Measurements from ENCODE around the gene TCP10L. TPM values are rescaled to one million over a fixed set of nuclear protein-coding genes. Genes with fewer than 3 reads are reported as not detected.
"Not testable (repeated sequence)": the region's sequence is repeated elsewhere in the genome, so short reads cannot be mapped to it uniquely, and the experiment has no call there.

TCP10L gene
- total and polyA plus RNA-seq, 7 donors: 0.27 to 1.9 (median 0.50) TPM; not detected in 1

- Histone ChIP-seq H3K4me3 (peak within 1 kb of the TSS; percentile 79), H3K4me1 (peaks cover 4% of the 10 kb centered on the region), H3K27me3 (ENCODE audit: insufficient read depth in 3 of 3, low read length in 2 of 3) (no peaks in the 10 kb centered on the region), H3K36me3 (ENCODE audit: insufficient read depth in 1 of 2, low read depth in 1 of 2) (peaks cover 0 to 28% of the 10 kb centered on the region in 2 donors), H3K9me3 (no peaks in the 10 kb centered on the region), H3K27ac (peak within 1 kb of the TSS; percentile 73)
- peak; percentile 92 to 97 (median 94) for ATAC-seq
- peak; percentile 87 to 94 for DNase-seq
- TF ChIP-seq, protein P1, sequence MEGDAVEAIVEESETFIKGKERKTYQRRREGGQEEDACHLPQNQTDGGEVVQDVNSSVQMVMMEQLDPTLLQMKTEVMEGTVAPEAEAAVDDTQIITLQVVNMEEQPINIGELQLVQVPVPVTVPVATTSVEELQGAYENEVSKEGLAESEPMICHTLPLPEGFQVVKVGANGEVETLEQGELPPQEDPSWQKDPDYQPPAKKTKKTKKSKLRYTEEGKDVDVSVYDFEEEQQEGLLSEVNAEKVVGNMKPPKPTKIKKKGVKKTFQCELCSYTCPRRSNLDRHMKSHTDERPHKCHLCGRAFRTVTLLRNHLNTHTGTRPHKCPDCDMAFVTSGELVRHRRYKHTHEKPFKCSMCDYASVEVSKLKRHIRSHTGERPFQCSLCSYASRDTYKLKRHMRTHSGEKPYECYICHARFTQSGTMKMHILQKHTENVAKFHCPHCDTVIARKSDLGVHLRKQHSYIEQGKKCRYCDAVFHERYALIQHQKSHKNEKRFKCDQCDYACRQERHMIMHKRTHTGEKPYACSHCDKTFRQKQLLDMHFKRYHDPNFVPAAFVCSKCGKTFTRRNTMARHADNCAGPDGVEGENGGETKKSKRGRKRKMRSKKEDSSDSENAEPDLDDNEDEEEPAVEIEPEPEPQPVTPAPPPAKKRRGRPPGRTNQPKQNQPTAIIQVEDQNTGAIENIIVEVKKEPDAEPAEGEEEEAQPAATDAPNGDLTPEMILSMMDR (IDR thresholded peaks at IDR 0.05): no peak
- 0 to 1% (median 0%) methylated on average over 79 to 81 of the region's 81 CpGs for WGBS, 3 donors
- intact Hi-C loops (cut with DNase I): loop anchor here in 1 of 2 donors (5.0 kb wide), 1 partner anchor 880 kb away; the partner anchor contains the start of gene SCAF4
Measured at GRCh38 chr21:32612075-32612998, 27.0 kb upstream of the TCP10L start, which contains the start of gene CFAP298. TSS of gene CFAP298 (minus strand) at chr21:32612377. CDS start at chr21:32612243, 134 bp downstream.

GRCh38 chr21:32611471-32611997, 26.2 kb upstream of the TCP10L start:
- TF ChIP-seq, protein P1 (IDR thresholded peaks at IDR 0.05): no peak
- Histone ChIP-seq H3K9me3 (no peaks in the 10 kb centered on the region), H3K4me3 (peak overlapping the region; percentile 79), H3K27me3 (ENCODE audit: insufficient read depth in 3 of 3, low read length in 2 of 3) (no peaks in the 10 kb centered on the region), H3K36me3 (ENCODE audit: insufficient read depth in 1 of 2, low read depth in 1 of 2) (peaks cover under 1 to 36% of the 10 kb centered on the region in 2 donors), H3K27ac (peak overlapping the region; percentile 73), H3K4me1 (peaks cover 4% of the 10 kb centered on the region)
- ATAC-seq: peak in 1 of 4 donors; percentile 25
- 0 to 1% (median 0%) methylated on average over 27 to 28 of the region's 28 CpGs for WGBS, 3 donors
- intact Hi-C loops (cut with DNase I): loop anchor here in 1 of 2 donors (5.0 kb wide), 1 partner anchor 879 kb away; the partner anchor contains the start of gene SCAF4
- no peak for DNase-seq

DNA sequence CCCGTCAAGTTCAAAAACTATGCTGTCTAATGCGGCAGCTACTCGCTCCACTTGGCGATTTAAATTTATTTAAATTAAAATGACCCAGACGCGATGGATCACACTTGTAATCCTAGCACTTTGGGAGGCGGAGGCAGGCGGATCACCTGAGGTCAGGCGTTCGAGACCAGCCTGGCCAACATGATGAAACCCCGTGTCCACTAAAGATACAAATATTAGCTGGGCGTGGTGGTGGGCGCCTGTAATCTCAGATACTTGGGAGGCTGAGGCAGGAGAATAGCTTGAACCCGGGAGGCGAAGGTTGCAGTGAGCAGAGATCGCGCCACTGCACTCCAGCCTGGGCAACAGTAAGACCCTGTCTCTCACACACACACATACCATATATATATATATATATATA, 25.6 kb upstream of the TCP10L start:
- Histone ChIP-seq H3K36me3 (ENCODE audit: insufficient read depth in 1 of 2, low read depth in 1 of 2) (peaks cover 6 to 42% of the 10 kb centered on the region in 2 donors), H3K4me3 (peak overlapping the region; percentile 79)
- H3K27me3 ChIP-seq (ENCODE audit: insufficient read depth in 3 of 3, low read length in 2 of 3); H3K27ac ChIP-seq; H3K4me1 ChIP-seq; DNase-seq; H3K9me3 ChIP-seq; ATAC-seq: not testable (repeated sequence)
- intact Hi-C loops (cut with DNase I): loop anchor here in 1 of 2 donors (5.0 kb wide), 1 partner anchor 879 kb away; the partner anchor contains the start of gene SCAF4
- WGBS, 3 donors: 76 to 81% (median 79%) methylated on average over 17 of the region's 17 CpGs

DNA sequence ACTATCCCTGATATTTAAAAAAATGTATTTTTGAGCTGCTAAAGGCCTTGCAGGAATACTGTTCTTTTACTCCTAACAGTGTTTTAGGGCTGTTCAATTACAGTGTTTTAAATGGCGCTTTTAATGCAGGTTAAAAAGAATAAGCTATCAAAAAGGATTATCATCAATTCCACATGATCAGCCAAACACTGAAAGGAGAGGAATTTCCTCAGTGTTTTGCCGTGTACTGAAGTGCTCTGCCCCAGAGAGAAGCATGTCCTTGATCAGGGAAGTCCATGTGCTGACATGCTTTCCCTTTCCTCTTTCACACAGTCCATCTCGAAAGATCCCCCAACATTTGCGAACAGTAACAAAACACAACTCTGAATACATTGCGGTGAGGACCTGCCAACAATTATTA, 23.5 kb upstream of the TCP10L start:
- H3K36me3 ChIP-seq (ENCODE audit: insufficient read depth in 1 of 2, low read depth in 1 of 2): peaks cover 8 to 63% of the 10 kb centered on the region in 2 donors
- H3K9me3 ChIP-seq: no peaks in the 10 kb centered on the region
- H3K4me1 ChIP-seq: peaks cover 4% of the 10 kb centered on the region
- H3K27me3 ChIP-seq (ENCODE audit: insufficient read depth in 3 of 3, low read length in 2 of 3): no peaks in the 10 kb centered on the region
- ATAC-seq (no peak), DNase-seq (no peak)
- H3K4me3 ChIP-seq: no peak overlapping the region
- intact Hi-C loops (cut with DNase I): loop anchor here in 1 of 2 donors (10.0 kb wide), 1 partner anchor 204 kb away; no protein-coding TSS in a partner anchor
- 84 to 91% (median 87%) methylated on average over 5 of the region's 5 CpGs for WGBS, 3 donors
- TF ChIP-seq, protein P1 (IDR thresholded peaks at IDR 0.05): no peak
- no peak overlapping the region for H3K27ac ChIP-seq

DNA sequence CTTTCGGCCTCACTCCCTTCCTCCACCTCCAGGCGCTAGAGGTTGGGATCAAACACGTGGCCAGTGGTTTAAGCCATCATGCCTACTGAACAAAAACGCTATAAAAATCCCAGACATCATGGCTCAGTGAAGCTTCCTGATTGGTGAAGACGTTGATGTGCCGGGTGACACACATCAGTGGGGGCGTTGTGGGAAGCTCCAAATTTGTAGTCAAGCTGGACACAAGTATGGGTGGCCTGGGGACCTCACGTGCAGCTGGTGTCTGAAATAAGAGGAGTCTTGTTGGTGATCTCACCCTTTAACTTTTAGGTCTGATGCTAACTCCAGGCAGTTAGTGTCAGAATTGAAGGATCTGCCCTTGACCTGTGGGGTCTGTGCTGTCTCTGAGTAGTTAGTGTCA, 20.1 kb upstream of the TCP10L start:
- TF ChIP-seq, protein P1 (IDR thresholded peaks at IDR 0.05): no peak
- Histone ChIP-seq H3K36me3 (ENCODE audit: insufficient read depth in 1 of 2, low read depth in 1 of 2) (peaks cover 13 to 89% of the 10 kb centered on the region in 2 donors), H3K4me1 (no peaks in the 10 kb centered on the region), H3K27me3 (ENCODE audit: insufficient read depth in 3 of 3, low read length in 2 of 3) (no peaks in the 10 kb centered on the region), H3K27ac (no peak overlapping the region), H3K4me3 (no peak overlapping the region), H3K9me3 (no peaks in the 10 kb centered on the region)
- DNase-seq (no peak), ATAC-seq (no peak)
- 80 to 87% (median 81%) methylated on average over 8 of the region's 8 CpGs for WGBS, 3 donors
- intact Hi-C loops (cut with DNase I): loop anchor here in 1 of 2 donors (10.0 kb wide), 1 partner anchor 201 kb away; no protein-coding TSS in a partner anchor
